ENCODE data around the gene COBL. TPM values are rescaled to one million over a fixed set of nuclear protein-coding genes. Genes with fewer than 3 reads are reported as not detected.

The COBL gene
- total and polyA plus RNA-seq, 10 of the 15 experiments (the other 5 are each of a cell fraction or from before 2014, with no cell fraction given) = 0.21 TPM; not detected in 9

DNA sequence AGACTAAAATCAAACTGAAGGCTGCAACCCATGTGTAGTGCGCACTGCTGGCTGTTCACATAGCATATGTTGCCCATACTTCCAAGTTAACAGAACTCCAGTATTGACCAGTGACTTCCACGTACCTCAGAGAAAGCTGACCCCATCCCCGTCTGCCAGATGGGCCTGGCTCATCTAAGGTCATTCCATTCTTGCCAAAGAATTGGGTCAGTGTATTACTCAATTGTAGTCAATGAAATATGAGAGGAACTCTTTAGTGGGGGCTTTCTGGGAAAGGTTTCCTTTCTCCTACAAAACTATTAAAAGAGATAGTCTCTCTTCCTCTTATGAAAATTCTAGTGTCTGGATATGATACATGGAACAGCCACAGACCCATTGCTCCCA lies 238.6 kb downstream of the COBL start:
- DNase-seq (ENCODE audit: low read depth, low spot score) = no peak
- Histone ChIP-seq H4K20me1 (ENCODE audit: control insufficient read depth, insufficient read depth) (no peaks in the 10 kb centered on the region), H3K79me2 (ENCODE audit: control insufficient read depth, insufficient read depth, low read length) (no peaks in the 10 kb centered on the region), H3K9me3 (replicated peaks; ENCODE audit: control insufficient read depth, insufficient read depth, low read length) (no peaks in the 10 kb centered on the region), H3K4me2 (ENCODE audit: control insufficient read depth, insufficient read depth) (no peak overlapping the region), H3K27ac (ENCODE audit: control insufficient read depth, insufficient read depth) (no peak overlapping the region), H3K9ac (ENCODE audit: control insufficient read depth, insufficient read depth, low read length) (no peak overlapping the region), H3K36me3 (ENCODE audit: control insufficient read depth in 2 of 2, insufficient read depth in 2 of 2, low read length in 1 of 2) (no peaks in the 10 kb centered on the region), H3K4me1 (ENCODE audit: control insufficient read depth, insufficient read depth, low read length) (no peaks in the 10 kb centered on the region), H3K4me3 (no peak overlapping the region), H3K27me3 (replicated peaks in 1 of 2; ENCODE audit: control insufficient read depth in 2 of 2, insufficient read depth in 2 of 2, low read length in 1 of 2) (no peaks in the 10 kb centered on the region; a peak in 1 of 4 replicates), H2AFZ (ENCODE audit: control insufficient read depth, low read depth, low read length) (no peak overlapping the region)
- ChIA-PET RAD21 (ENCODE audit: unreplicated experiment) (no interaction called here), SMC1A (ENCODE audit: uncharacterized antibody, unreplicated experiment) (no interaction called here), CTCF (no interaction called here), POLR2A (no interaction called here)
- ATAC-seq = no peak
- WGBS (ENCODE audit: insufficient coverage, insufficient replicate concordance, low lambda C conversion rate, missing lambda C conversion rate) = 31% methylated on average over 3 of the region's 3 CpGs
- no peak for FAIRE-seq
- in situ Hi-C loops (cut with MboI) = no loop called here
- BruUV-seq (replicated peaks) = no TSS peak
- TF ChIP-seq, protein P1, sequence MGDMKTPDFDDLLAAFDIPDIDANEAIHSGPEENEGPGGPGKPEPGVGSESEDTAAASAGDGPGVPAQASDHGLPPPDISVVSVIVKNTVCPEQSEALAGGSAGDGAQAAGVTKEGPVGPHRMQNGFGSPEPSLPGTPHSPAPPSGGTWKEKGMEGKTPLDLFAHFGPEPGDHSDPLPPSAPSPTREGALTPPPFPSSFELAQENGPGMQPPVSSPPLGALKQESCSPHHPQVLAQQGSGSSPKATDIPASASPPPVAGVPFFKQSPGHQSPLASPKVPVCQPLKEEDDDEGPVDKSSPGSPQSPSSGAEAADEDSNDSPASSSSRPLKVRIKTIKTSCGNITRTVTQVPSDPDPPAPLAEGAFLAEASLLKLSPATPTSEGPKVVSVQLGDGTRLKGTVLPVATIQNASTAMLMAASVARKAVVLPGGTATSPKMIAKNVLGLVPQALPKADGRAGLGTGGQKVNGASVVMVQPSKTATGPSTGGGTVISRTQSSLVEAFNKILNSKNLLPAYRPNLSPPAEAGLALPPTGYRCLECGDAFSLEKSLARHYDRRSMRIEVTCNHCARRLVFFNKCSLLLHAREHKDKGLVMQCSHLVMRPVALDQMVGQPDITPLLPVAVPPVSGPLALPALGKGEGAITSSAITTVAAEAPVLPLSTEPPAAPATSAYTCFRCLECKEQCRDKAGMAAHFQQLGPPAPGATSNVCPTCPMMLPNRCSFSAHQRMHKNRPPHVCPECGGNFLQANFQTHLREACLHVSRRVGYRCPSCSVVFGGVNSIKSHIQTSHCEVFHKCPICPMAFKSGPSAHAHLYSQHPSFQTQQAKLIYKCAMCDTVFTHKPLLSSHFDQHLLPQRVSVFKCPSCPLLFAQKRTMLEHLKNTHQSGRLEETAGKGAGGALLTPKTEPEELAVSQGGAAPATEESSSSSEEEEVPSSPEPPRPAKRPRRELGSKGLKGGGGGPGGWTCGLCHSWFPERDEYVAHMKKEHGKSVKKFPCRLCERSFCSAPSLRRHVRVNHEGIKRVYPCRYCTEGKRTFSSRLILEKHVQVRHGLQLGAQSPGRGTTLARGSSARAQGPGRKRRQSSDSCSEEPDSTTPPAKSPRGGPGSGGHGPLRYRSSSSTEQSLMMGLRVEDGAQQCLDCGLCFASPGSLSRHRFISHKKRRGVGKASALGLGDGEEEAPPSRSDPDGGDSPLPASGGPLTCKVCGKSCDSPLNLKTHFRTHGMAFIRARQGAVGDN (IDR thresholded peaks at IDR 0.05) = no peak
- TF ChIP-seq CBX5 (IDR thresholded peaks at IDR 0.05; ENCODE audit: low read depth) = no peak
- intact Hi-C loops (cut with micrococcal nuclease; ENCODE audit: unreplicated experiment) = no loop called here

DNA sequence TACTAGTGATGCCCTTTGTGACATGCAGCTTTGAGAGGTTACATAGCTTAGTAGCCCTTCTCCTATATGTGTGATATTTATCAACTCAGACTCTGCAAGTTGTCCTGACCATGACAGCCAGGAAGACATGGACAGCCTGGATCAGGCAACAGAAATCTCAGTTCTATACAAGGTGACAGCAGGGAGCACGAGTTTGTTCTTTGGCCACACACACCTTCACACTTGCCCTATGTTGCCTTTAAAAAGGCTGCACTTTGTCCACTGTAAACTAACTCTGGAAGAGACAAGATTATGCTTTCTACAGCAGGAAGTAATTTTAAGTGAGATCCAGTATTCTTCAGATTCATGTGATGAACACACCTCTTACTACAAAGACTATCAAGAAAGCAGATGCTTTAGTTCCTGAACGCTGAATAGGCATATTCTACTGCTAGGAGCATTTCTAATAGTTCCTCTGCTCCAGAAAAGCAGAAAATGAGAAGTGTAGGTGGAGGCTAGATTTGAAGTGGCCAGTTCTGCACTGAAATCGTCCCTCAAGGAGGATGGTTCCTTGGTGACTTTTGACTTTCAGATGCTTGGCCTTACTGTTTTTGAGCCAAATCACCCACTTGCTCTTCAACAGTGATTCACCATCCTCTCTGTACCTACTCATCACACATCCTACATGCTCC lies 239.2 kb downstream of the COBL start:
- ChIA-PET RAD21 (ENCODE audit: unreplicated experiment) (no interaction called here), CTCF (interaction anchor here (1.2 kb wide), 1 partner anchor 85 kb away, joined by 4 read pairs; no protein-coding TSS in a partner anchor), SMC1A (ENCODE audit: uncharacterized antibody, unreplicated experiment) (no interaction called here), POLR2A (no interaction called here)
- H3K4me1 ChIP-seq (ENCODE audit: control insufficient read depth, insufficient read depth, low read length) = no peaks in the 10 kb centered on the region
- no peak for TF ChIP-seq TARDBP (IDR thresholded peaks at IDR 0.05; ENCODE audit: borderline replicate concordance)
- TF ChIP-seq KAT2A (conservative IDR thresholded peaks at IDR 0.05; ENCODE audit: control insufficient read depth, low read depth, low read length) = no peak
- no peak for TF ChIP-seq BACH1 (IDR thresholded peaks at IDR 0.05; ENCODE audit: borderline replicate concordance)
- TF ChIP-seq CEBPZ (IDR thresholded peaks at IDR 0.05; ENCODE audit: low read depth, low read length) = no peak
- no peak for TF ChIP-seq CREM (IDR thresholded peaks at IDR 0.05; ENCODE audit: low read depth)
- no peak for TF ChIP-seq CREB1 (IDR thresholded peaks at IDR 0.05; ENCODE audit: low read depth)
- no TSS peak for BruUV-seq (replicated peaks)
- H2AFZ ChIP-seq (ENCODE audit: control insufficient read depth, low read depth, low read length) = no peak overlapping the region
- H4K20me1 ChIP-seq (ENCODE audit: control insufficient read depth, insufficient read depth) = no peaks in the 10 kb centered on the region
- in situ Hi-C loops (cut with MboI) = no loop called here
- DNase-seq (ENCODE audit: low read depth, low spot score) (no peak), FAIRE-seq (no peak), ATAC-seq (no peak)
- 0% methylated on average over 3 of the region's 3 CpGs for WGBS (ENCODE audit: insufficient coverage, insufficient replicate concordance, low lambda C conversion rate, missing lambda C conversion rate)
- no peaks in the 10 kb centered on the region for H3K79me2 ChIP-seq (ENCODE audit: control insufficient read depth, insufficient read depth, low read length)
- H3K36me3 ChIP-seq (ENCODE audit: control insufficient read depth in 2 of 2, insufficient read depth in 2 of 2, low read length in 1 of 2) = no peaks in the 10 kb centered on the region
- no peaks in the 10 kb centered on the region for H3K9me3 ChIP-seq (replicated peaks; ENCODE audit: control insufficient read depth, insufficient read depth, low read length)
- intact Hi-C loops (cut with micrococcal nuclease; ENCODE audit: unreplicated experiment) = no loop called here
- no peak overlapping the region for H3K4me2 ChIP-seq (ENCODE audit: control insufficient read depth, insufficient read depth)
- no peak overlapping the region for H3K4me3 ChIP-seq
- no peaks in the 10 kb centered on the region; a peak in 1 of 4 replicates for H3K27me3 ChIP-seq (replicated peaks in 1 of 2; ENCODE audit: control insufficient read depth in 2 of 2, insufficient read depth in 2 of 2, low read length in 1 of 2)
- H3K9ac ChIP-seq (ENCODE audit: control insufficient read depth, insufficient read depth, low read length) = no peak overlapping the region
- H3K27ac ChIP-seq (ENCODE audit: control insufficient read depth, insufficient read depth) = no peak overlapping the region

Data from GM12878 (cell line).